GM18868 (cell line): ENCODE data around the gene DENR.
"Not testable (repeated sequence)": the region's sequence is repeated elsewhere in the genome, so short reads cannot be mapped to it uniquely, and the experiment has no call there.

ENCODE experiments used
- ATAC-seq: cut with Tn5 transposase; IDR thresholded peaks from one replicate; pipeline ENCODE4 v1.9.1; 2021; ENCODE audit warnings: mild to moderate bottlenecking, moderate library complexity; ENCODE audit not compliant: unreplicated experiment

The DENR gene

DNA sequence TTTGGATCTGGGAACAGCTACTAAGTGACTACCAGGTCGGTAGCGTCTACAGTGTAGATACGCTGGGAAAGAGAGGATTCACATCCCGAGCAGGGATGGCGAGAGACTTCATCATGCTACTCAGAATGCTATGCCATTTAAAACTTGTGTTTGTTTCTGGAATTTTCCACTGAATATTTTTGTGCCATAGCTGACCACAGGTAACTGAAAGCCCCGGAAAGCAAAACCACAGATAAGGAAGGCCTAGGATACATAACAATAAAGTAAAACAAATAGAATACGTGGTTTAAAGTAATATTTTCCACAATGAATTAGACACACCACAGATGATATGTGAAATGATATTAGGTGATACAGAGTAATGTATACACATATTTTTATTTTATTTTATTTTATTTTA is 14.1 kb upstream of the DENR start:
- ATAC-seq: no peak

- no peak for ATAC-seq
Measured at GRCh38 chr12:122740351-122740750, 12.3 kb upstream of the DENR start.

DNA sequence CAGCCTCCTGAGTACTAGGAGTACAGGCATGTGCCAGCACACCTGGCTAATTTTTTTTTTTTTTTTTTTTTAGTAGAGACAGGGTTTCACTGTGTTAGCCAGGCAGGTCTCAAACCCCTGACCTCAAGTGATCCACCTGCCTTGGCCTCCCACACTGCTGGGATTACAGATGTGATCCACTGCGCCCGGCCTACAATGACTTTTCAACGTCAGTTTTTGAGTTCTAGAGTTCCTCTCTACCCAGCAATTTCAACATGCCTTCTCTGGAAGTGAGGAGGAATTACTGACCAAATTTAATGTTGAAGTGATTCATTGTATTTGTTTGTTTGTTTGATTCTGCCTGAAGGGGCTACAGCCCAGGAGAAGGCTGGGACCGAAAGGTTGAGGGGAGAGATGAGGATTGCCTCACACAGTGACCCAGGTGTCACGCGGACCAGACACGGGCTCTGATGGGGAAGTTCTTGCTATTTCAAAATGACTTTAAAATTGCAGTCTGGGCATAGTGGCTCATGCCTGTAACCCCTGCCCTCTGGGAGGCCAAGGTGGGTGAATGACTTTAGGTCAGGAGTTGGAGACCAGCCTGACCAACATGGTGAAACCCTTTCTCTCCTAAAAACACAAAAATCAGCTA is 8.6 kb upstream of the DENR start:
- ATAC-seq: no peak

DNA sequence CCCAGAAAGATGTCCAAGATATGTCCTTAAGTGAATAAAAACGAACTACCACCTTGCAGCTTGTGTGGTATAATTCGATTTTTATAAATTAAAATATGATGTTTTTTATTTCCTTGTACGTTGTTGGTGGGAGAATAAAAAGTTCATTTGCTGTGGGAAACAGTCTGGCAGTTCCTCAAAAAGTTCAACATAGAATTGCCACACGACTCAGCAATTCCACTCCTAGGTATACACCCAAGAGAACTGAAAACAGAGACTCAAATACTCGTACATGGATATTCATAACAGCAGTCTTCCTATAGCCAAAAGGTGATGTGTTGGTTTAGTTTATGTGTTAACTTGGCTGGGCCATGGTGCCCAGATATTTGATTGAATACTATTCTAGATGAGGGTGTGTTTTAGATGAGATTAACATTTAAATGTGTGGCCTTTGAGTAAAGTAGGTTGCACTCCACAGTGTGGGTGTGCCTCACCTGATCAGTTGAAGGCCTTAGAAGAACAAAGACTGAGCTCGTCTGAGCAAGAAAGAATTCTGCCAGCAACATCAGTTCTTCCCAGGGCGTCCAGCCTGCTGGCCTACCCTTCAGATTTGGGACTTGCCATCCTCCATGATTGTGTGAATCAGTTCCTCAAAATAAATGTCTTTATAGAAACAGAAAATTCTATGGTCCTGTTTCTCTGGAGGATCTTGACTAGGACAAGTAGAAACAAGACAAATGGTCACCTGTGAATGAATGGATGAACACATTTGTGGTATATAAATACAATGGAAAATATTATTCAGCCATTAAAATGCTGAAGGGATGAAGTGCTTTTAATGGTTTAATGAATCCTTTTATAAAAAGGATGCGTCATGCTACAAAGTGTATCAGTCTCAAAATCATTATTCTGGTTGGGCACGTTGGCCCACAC is 5.1 kb upstream of the DENR start:
- no peak for ATAC-seq

DNA sequence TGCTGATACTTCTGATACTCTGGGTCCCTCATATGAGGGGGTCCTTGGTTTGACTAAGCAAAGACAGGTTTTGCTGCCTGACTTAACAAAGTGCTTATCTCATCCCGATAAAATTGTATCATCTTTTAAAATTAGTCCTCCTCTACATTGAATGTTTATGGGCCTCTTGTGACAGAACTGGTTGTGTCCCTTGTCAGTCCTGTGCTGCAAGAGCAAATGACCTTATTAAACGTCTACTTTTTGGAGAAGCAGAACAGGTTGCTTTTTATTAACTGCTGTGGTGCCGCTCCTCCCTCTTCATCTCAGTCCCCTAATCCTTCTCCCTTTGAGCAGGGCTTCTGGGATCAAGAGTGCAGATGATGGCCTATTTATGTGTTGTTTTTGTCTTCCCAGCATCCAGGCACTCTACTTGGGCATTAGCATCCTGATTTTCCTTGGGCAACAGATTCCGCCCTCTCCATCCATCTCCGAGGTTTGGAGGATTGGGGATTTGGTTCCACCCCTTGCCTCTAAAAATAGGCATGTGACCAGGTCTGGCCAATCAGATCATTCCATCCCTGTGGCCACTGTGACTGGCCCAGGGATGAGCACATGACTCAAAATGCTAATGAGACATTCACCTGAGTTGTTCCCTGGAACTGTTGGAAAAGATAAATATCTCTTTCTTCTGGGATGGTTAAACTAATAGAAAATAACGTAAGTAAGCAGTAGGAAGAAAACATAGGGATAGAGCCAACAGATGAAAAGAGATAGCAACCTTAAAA is 2.9 kb upstream of the DENR start:
- no peak for ATAC-seq

DNA sequence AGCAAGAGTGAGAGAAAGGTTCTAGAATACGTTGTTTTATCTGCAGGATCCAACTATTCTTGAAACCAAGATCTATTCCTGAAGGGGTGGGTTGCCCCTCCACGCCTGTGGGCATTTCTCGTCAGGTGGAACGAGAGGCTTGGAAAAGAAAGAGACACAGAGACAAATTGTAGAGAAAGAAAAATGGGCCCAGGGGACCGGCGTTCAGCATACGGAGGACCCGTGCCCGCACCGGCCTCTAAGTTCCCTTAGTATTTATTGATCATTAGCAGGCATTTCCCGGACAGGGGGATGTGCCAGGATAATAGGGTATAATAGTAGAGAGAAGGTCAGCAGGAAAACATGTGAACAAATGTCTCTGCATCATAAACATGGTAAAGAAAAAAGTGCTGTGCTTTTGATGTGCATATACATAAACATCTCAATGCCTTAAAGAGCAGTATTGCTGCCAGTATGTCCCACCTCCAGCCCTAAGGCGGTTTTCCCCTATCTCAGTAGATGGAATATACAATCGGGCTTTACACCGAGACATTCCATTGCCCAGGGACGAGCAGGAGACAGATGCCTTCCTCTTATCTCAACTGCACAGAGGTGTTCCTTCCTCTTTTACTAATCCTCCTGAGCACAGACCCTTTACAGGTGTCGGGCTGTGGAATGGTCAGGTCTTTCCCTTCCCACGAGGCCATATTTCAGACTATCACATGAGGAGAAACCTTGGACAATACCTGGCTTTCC is 1.7 kb upstream of the DENR start:
- ATAC-seq: not testable (repeated sequence)

GRCh38 chr12:122753319-122753650 is 661 bp downstream of the DENR start:
- no peak for ATAC-seq

- no peak for ATAC-seq
Measured at GRCh38 chr12:122754790-122755189, 2.2 kb downstream of the DENR start.

GRCh38 chr12:122757568-122757967 is 4.9 kb downstream of the DENR start:
- ATAC-seq: no peak

- ATAC-seq: no peak
Measured at GRCh38 chr12:122785503-122785902, 32.9 kb downstream of the DENR start.

GRCh38 chr12:122788387-122788786 is 35.8 kb downstream of the DENR start:
- ATAC-seq: no peak

DNA sequence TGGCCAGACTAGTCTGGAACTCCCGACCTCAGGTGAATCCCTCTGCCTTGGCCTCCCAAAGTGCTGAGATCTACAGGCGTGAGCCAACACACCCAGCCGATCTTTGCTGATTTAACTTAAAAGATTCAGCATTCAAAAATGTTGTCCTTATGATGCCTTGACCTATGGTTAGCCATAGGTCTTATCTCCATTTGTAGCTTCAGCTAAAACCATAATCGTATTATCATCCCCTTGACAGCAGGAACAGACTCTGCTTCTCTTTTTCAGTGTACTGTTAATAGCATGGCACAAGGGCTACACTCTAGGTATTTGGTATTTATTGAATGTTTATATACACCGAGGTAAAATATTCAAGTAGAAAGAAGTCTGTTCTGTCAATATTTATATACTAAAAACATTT is 37.0 kb downstream of the DENR start:
- no peak for ATAC-seq

DNA sequence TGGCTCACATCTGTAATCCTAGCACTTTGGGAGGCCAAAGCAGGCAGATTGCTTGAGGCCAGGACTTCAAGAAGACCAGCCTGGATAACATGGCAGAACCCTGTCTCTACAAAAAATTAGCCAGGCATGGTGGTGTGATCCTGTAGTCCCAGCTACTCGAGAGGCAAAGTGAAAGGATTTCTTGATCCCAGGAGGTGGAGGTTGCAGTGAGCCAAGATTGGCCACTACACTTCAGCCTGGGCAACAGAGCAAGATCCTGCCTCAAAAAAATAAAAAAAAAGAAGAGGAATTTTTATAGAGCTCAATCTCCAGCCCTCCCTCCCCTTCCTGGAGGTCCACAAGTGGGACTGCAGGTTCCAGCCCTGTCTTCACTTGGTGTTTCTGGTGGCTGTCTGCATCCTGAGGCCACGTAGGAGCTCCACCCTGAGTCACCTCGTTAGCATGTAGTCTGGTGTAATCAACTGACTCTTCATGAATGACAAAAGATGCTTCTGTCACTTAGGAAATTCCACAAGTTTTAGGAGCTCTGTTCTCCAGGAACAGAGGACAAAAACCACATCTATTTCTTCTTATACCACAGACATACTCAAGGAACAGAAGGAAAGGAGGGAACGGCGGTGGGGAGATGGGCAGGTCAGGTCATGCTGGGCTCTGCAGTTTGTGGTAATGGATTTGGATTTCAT is 37.9 kb downstream of the DENR start:
- no peak for ATAC-seq

GRCh38 chr12:122793685-122794106 is 41.1 kb downstream of the DENR start:
- ATAC-seq: no peak

GRCh38 chr12:122795807-122796206 is 43.2 kb downstream of the DENR start:
- ATAC-seq: no peak

- ATAC-seq: no peak
Measured at GRCh38 chr12:122799641-122800243, 47.1 kb downstream of the DENR start.

- no peak for ATAC-seq
Measured at GRCh38 chr12:122803937-122804336, 51.3 kb downstream of the DENR start.

GRCh38 chr12:122804957-122805356 is 52.3 kb downstream of the DENR start:
- ATAC-seq: not testable (repeated sequence)

DNA sequence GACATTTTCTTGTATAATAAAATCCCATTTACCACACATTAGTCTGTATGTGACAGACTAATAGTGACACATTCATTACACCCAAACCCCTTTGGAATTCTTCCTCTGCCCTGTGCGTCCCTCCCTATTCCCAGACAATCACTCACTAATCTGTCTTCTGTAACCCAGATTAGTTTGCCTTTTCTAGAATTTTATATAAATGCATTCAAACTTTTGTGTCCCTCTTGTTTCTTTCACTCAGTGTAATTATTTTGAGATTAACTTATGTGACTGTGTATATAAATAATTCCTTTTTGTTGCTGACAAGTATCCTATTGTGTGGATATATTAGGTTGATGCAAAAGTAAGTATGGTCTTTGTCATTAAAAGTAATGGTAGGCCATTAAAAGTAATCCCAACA is 55.0 kb downstream of the DENR start:
- no peak for ATAC-seq

DNA sequence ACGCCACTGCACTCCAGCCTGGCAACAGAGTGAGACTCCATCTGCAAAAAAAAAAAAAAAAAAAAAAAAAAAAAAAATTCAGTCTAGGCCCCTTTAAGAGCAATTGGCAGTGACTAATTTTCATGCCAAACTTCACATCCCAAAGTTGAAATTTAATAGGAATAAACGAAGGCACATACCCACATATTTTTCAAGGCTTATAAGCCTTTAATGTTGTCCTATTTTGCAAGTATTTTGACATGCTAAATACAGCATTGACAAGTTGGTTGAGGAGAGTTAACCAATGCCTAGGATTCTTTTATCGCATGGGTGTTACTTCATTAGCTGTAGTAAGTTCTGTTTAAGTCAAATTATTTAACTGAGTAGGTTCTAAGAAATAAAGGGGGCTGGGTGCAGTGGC is 59.2 kb downstream of the DENR start:
- no peak for ATAC-seq
